ENCODE results near the gene EML3. TPM values are rescaled to one million over a fixed set of nuclear protein-coding genes. Genes with fewer than 3 reads are reported as not detected.

Gene EML3
- total and polyA plus RNA-seq, 2 donors, result 12.9 to 47.7 TPM

- no peaks in the 10 kb centered on the region for H3K4me1 ChIP-seq (ENCODE audit: insufficient read depth)
- no peaks in the 10 kb centered on the region for H3K36me3 ChIP-seq (ENCODE audit: insufficient read depth)
- WGBS, result 92% methylated on average over 6 of the region's 6 CpGs
- H3K27ac ChIP-seq (ENCODE audit: low read depth), result no peak overlapping the region
- no peak overlapping the region for H3K4me3 ChIP-seq (ENCODE audit: low read depth, low read length)
- DNase-seq (ENCODE audit: extremely low spot score), result no peak
These were observed 2.2 kb downstream of the EML3 start for GRCh38 chr11:62610403-62610802.

- Histone ChIP-seq H3K27ac (ENCODE audit: low read depth) (no peak overlapping the region), H3K36me3 (ENCODE audit: insufficient read depth) (peaks cover 2% of the 10 kb centered on the region), H3K4me3 (ENCODE audit: low read depth, low read length) (no peak overlapping the region), H3K4me1 (ENCODE audit: insufficient read depth) (no peaks in the 10 kb centered on the region)
- WGBS, result 93% methylated on average over 12 of the region's 12 CpGs
- no peak for DNase-seq (ENCODE audit: extremely low spot score)
These were observed 3.8 kb downstream of the EML3 start for GRCh38 chr11:62608776-62609175.

GRCh38 chr11:62607714-62608113 is 4.9 kb downstream of the EML3 start:
- Histone ChIP-seq H3K4me1 (ENCODE audit: insufficient read depth) (no peaks in the 10 kb centered on the region), H3K36me3 (ENCODE audit: insufficient read depth) (peaks cover 2% of the 10 kb centered on the region), H3K27ac (ENCODE audit: low read depth) (no peak overlapping the region), H3K4me3 (ENCODE audit: low read depth, low read length) (no peak overlapping the region)
- no peak for DNase-seq (ENCODE audit: extremely low spot score)
- WGBS, result 79% methylated on average over 4 of the region's 4 CpGs

- WGBS, result 93% methylated on average over 15 of the region's 15 CpGs
These were observed 6.7 kb downstream of the EML3 start for GRCh38 chr11:62605902-62606301.

GRCh38 chr11:62605467-62605866 is 7.1 kb downstream of the EML3 start:
- WGBS, result 87% methylated on average over 6 of the region's 6 CpGs
- H3K27ac ChIP-seq (ENCODE audit: low read depth), result no peak overlapping the region
- no peak overlapping the region for H3K4me3 ChIP-seq (ENCODE audit: low read depth, low read length)
- H3K36me3 ChIP-seq (ENCODE audit: insufficient read depth), result peaks cover 2% of the 10 kb centered on the region
- H3K4me1 ChIP-seq (ENCODE audit: insufficient read depth), result no peaks in the 10 kb centered on the region
- no peak for DNase-seq (ENCODE audit: extremely low spot score)

More at GRCh38 chr11:62605902-62606301, 6.7 kb downstream of the EML3 start:
- DNase-seq (ENCODE audit: extremely low spot score), result no peak
- Histone ChIP-seq H3K27ac (ENCODE audit: low read depth) (no peak overlapping the region), H3K4me3 (ENCODE audit: low read depth, low read length) (no peak overlapping the region), H3K4me1 (ENCODE audit: insufficient read depth) (no peaks in the 10 kb centered on the region), H3K36me3 (ENCODE audit: insufficient read depth) (peaks cover 2% of the 10 kb centered on the region)

GRCh38 chr11:62604460-62605120 is 8.0 kb downstream of the EML3 start:
- 85% methylated on average over 13 of the region's 13 CpGs for WGBS
- H3K27ac ChIP-seq (ENCODE audit: low read depth), result no peak overlapping the region
- peaks cover 2% of the 10 kb centered on the region for H3K36me3 ChIP-seq (ENCODE audit: insufficient read depth)
- no peak for DNase-seq (ENCODE audit: extremely low spot score)
- no peaks in the 10 kb centered on the region for H3K4me1 ChIP-seq (ENCODE audit: insufficient read depth)
- H3K4me3 ChIP-seq (ENCODE audit: low read depth, low read length), result no peak overlapping the region

GRCh38 chr11:62603776-62604299 is 8.7 kb downstream of the EML3 start:
- no peak overlapping the region for H3K4me3 ChIP-seq (ENCODE audit: low read depth, low read length)
- H3K36me3 ChIP-seq (ENCODE audit: insufficient read depth), result peaks cover 2% of the 10 kb centered on the region
- WGBS, result 91% methylated on average over 8 of the region's 8 CpGs
- no peak for DNase-seq (ENCODE audit: extremely low spot score)
- H3K4me1 ChIP-seq (ENCODE audit: insufficient read depth), result no peaks in the 10 kb centered on the region
- no peak overlapping the region for H3K27ac ChIP-seq (ENCODE audit: low read depth)

GRCh38 chr11:62603072-62603408 is 9.5 kb downstream of the EML3 start:
- Histone ChIP-seq H3K36me3 (ENCODE audit: insufficient read depth) (peaks cover 2% of the 10 kb centered on the region), H3K4me1 (ENCODE audit: insufficient read depth) (no peaks in the 10 kb centered on the region), H3K27ac (ENCODE audit: low read depth) (no peak overlapping the region), H3K4me3 (ENCODE audit: low read depth, low read length) (peak overlapping the region; percentile 89)
- WGBS, result 50% methylated on average over 13 of the region's 13 CpGs
- no peak for DNase-seq (ENCODE audit: extremely low spot score)

- H3K4me1 ChIP-seq (ENCODE audit: insufficient read depth), result no peaks in the 10 kb centered on the region
- peaks cover 2% of the 10 kb centered on the region for H3K36me3 ChIP-seq (ENCODE audit: insufficient read depth)
- H3K4me3 ChIP-seq (ENCODE audit: low read depth, low read length), result peak overlapping the region; percentile 89
- H3K27ac ChIP-seq (ENCODE audit: low read depth), result peak overlapping the region; percentile 54
- no peak for DNase-seq (ENCODE audit: extremely low spot score)
- WGBS, result 7% methylated on average over 96 of the region's 96 CpGs
These were observed 10.2 kb downstream of the EML3 start for GRCh38 chr11:62602141-62603071.

GRCh38 chr11:62601372-62602140 is 11.0 kb downstream of the EML3 start, which contains the start of gene MTA2:
MTA2 (minus strand) TSS chr11:62601865; CDS start chr11:62601450, 415 bp downstream.
- Histone ChIP-seq H3K27ac (ENCODE audit: low read depth) (peak within 1 kb of the TSS; percentile 96), H3K4me3 (ENCODE audit: low read depth, low read length) (peak within 1 kb of the TSS; percentile 89), H3K4me1 (ENCODE audit: insufficient read depth) (no peaks in the 10 kb centered on the region), H3K36me3 (ENCODE audit: insufficient read depth) (peaks cover 2% of the 10 kb centered on the region)
- peak; percentile 96 for DNase-seq (ENCODE audit: extremely low spot score)
- under 1% methylated on average over 83 of the region's 83 CpGs for WGBS

GRCh38 chr11:62601122-62601371 is 11.5 kb downstream of the EML3 start:
- no peaks in the 10 kb centered on the region for H3K4me1 ChIP-seq (ENCODE audit: insufficient read depth)
- peaks cover 2% of the 10 kb centered on the region for H3K36me3 ChIP-seq (ENCODE audit: insufficient read depth)
- peak overlapping the region; percentile 89 for H3K4me3 ChIP-seq (ENCODE audit: low read depth, low read length)
- under 1% methylated on average over 30 of the region's 30 CpGs for WGBS
- DNase-seq (ENCODE audit: extremely low spot score), result no peak
- peak overlapping the region; percentile 96 for H3K27ac ChIP-seq (ENCODE audit: low read depth)

GRCh38 chr11:62600367-62601121 is 12.0 kb downstream of the EML3 start:
- WGBS, result 2% methylated on average over 26 of the region's 26 CpGs

GRCh38 chr11:62599901-62600300 is 12.7 kb downstream of the EML3 start:
- WGBS, result 37% methylated on average over 5 of the region's 5 CpGs
- Histone ChIP-seq H3K4me1 (ENCODE audit: insufficient read depth) (no peaks in the 10 kb centered on the region), H3K27ac (ENCODE audit: low read depth) (no peak overlapping the region), H3K4me3 (ENCODE audit: low read depth, low read length) (no peak overlapping the region), H3K36me3 (ENCODE audit: insufficient read depth) (no peaks in the 10 kb centered on the region)
- no peak for DNase-seq (ENCODE audit: extremely low spot score)

More at GRCh38 chr11:62600367-62601121, 12.0 kb downstream of the EML3 start:
- peak overlapping the region; percentile 96 for H3K27ac ChIP-seq (ENCODE audit: low read depth)
- H3K4me1 ChIP-seq (ENCODE audit: insufficient read depth), result no peaks in the 10 kb centered on the region
- no peak for DNase-seq (ENCODE audit: extremely low spot score)
- peaks cover 2% of the 10 kb centered on the region for H3K36me3 ChIP-seq (ENCODE audit: insufficient read depth)
- H3K4me3 ChIP-seq (ENCODE audit: low read depth, low read length), result peak overlapping the region; percentile 89

Data from urinary bladder (tissue), 4 donors.